ENCODE data around the gene KRT10. TPM values are rescaled to one million over a fixed set of nuclear protein-coding genes. Genes with fewer than 3 reads are reported as not detected.
"Not testable (repeated sequence)": the region's sequence is repeated elsewhere in the genome, so short reads cannot be mapped to it uniquely, and the experiment has no call there.

Gene KRT10
- total RNA-seq (2014; rRNA removed; shearing (Covaris generic)), result 22.4 and 30.6 TPM in 2 replicates

GRCh38 chr17:40822132-40822812 lies at the start of gene KRT10:
KRT10 (minus strand) TSS chr17:40822614; CDS start chr17:40822585, 29 bp downstream.
- in situ Hi-C loops (cut with HindIII; ENCODE audit: low sequenced_read_pairs), result no loop called here
- no peak for DNase-seq (ENCODE audit: low spot score)

- DNase-seq (ENCODE audit: low spot score), result no peak
- in situ Hi-C loops (cut with HindIII; ENCODE audit: low sequenced_read_pairs), result no loop called here
These were observed 48.9 kb upstream of the KRT10 start for GRCh38 chr17:40871316-40871715.

GRCh38 chr17:40870136-40870535 lies 47.7 kb upstream of the KRT10 start:
- in situ Hi-C loops (cut with HindIII; ENCODE audit: low sequenced_read_pairs), result no loop called here
- DNase-seq (ENCODE audit: low spot score), result no peak

GRCh38 chr17:40866838-40867237 lies 44.4 kb upstream of the KRT10 start, which contains the start of gene KRT12:
KRT12 (minus strand) TSS chr17:40867223; CDS start chr17:40867186, 37 bp downstream.
- in situ Hi-C loops (cut with HindIII; ENCODE audit: low sequenced_read_pairs), result no loop called here
- no peak for DNase-seq (ENCODE audit: low spot score)

- in situ Hi-C loops (cut with HindIII; ENCODE audit: low sequenced_read_pairs), result no loop called here
These were observed 42.4 kb upstream of the KRT10 start for GRCh38 chr17:40864661-40865390.

GRCh38 chr17:40862985-40863733 lies 40.7 kb upstream of the KRT10 start:
- no peak for DNase-seq (ENCODE audit: low spot score)

More at GRCh38 chr17:40864661-40865390, 42.4 kb upstream of the KRT10 start:
- no peak for DNase-seq (ENCODE audit: low spot score)

GRCh38 chr17:40859536-40859935 lies 37.1 kb upstream of the KRT10 start:
- DNase-seq (ENCODE audit: low spot score), result no peak
- in situ Hi-C loops (cut with HindIII; ENCODE audit: low sequenced_read_pairs), result no loop called here

More at GRCh38 chr17:40862985-40863733, 40.7 kb upstream of the KRT10 start:
- in situ Hi-C loops (cut with HindIII; ENCODE audit: low sequenced_read_pairs), result no loop called here

GRCh38 chr17:40858667-40859066 lies 36.3 kb upstream of the KRT10 start:
- in situ Hi-C loops (cut with HindIII; ENCODE audit: low sequenced_read_pairs); DNase-seq (ENCODE audit: low spot score): not testable (repeated sequence)

GRCh38 chr17:40857535-40857934 lies 35.1 kb upstream of the KRT10 start:
- DNase-seq (ENCODE audit: low spot score), result no peak
- in situ Hi-C loops (cut with HindIII; ENCODE audit: low sequenced_read_pairs), result no loop called here

GRCh38 chr17:40854175-40854814 lies 31.9 kb upstream of the KRT10 start:
- DNase-seq (ENCODE audit: low spot score), result no peak

GRCh38 chr17:40852364-40852763 lies 29.9 kb upstream of the KRT10 start:
- in situ Hi-C loops (cut with HindIII; ENCODE audit: low sequenced_read_pairs), result no loop called here
- no peak for DNase-seq (ENCODE audit: low spot score)

More at GRCh38 chr17:40854175-40854814, 31.9 kb upstream of the KRT10 start:
- in situ Hi-C loops (cut with HindIII; ENCODE audit: low sequenced_read_pairs), result no loop called here

- DNase-seq (ENCODE audit: low spot score), result no peak
- in situ Hi-C loops (cut with HindIII; ENCODE audit: low sequenced_read_pairs), result no loop called here
These were observed 28.0 kb upstream of the KRT10 start for GRCh38 chr17:40850293-40850972.

- no peak for DNase-seq (ENCODE audit: low spot score)
- in situ Hi-C loops (cut with HindIII; ENCODE audit: low sequenced_read_pairs), result no loop called here
These were observed 27.3 kb upstream of the KRT10 start for GRCh38 chr17:40849723-40850122.

- in situ Hi-C loops (cut with HindIII; ENCODE audit: low sequenced_read_pairs), result no loop called here
These were observed 26.3 kb upstream of the KRT10 start for GRCh38 chr17:40848583-40849235.

GRCh38 chr17:40846515-40847144 lies 24.2 kb upstream of the KRT10 start:
- in situ Hi-C loops (cut with HindIII; ENCODE audit: low sequenced_read_pairs), result no loop called here
- DNase-seq (ENCODE audit: low spot score), result no peak

More at GRCh38 chr17:40848583-40849235, 26.3 kb upstream of the KRT10 start:
- no peak for DNase-seq (ENCODE audit: low spot score)

- no peak for DNase-seq (ENCODE audit: low spot score)
- in situ Hi-C loops (cut with HindIII; ENCODE audit: low sequenced_read_pairs), result no loop called here
These were observed 22.3 kb upstream of the KRT10 start for GRCh38 chr17:40844671-40845107.

- in situ Hi-C loops (cut with HindIII; ENCODE audit: low sequenced_read_pairs), result no loop called here
- DNase-seq (ENCODE audit: low spot score), result no peak
These were observed 20.8 kb upstream of the KRT10 start for GRCh38 chr17:40843242-40843641.

- in situ Hi-C loops (cut with HindIII; ENCODE audit: low sequenced_read_pairs), result no loop called here
- DNase-seq (ENCODE audit: low spot score), result no peak
These were observed 18.8 kb upstream of the KRT10 start for GRCh38 chr17:40841246-40841645.

Measured in G401 (cell line).